Mammary epithelial cell (primary cell): ENCODE measurements around the gene CEP44.

Experiments used
- CTCF ChIP-seq, 2 donors: IDR thresholded peaks in 1 of 2; conservative IDR thresholded peaks in 1 of 2; 2 replicates each; pipeline ENCODE4 v1.5.1; 2011 to 2012; ENCODE audit warnings: inconsistent platforms in 2 of 2, low read length in 2 of 2, mild to moderate bottlenecking in 2 of 2, control low read depth in 1 of 2, low read depth in 1 of 2; ENCODE audit not compliant: insufficient read depth in 1 of 2; ENCODE audit errors: extremely low read depth in 1 of 2
- EZH2 ChIP-seq: IDR thresholded peaks from 2 replicates; pipeline ENCODE4 v1.6.1; 2012; ENCODE audit warnings: low read length, inconsistent platforms, borderline replicate concordance

DNA sequence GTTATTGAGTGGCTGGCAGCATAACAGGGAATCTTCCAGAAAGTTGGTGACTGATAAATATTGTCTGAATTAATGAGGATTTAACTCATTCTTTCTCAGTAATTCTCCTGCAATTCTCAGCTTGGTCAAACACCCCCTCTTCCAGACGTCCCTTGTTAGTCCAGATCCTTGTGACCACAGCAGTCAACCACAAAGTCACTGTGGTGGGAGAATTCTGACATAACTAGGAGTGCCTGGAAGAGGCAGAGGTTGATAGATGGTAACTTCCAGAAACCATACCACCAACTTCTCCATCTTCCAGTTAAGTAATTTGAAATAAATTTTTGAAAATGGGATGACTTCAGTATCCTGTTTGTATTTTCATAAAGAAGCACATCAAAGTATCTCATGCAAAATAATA, 90.1 kb downstream of the CEP44 start:
- TF ChIP-seq CTCF (conservative IDR thresholded peaks at IDR 0.05 in 1 of 2, IDR thresholded peaks at IDR 0.05 in 1 of 2; ENCODE audit: extremely low read depth in 1 of 2, insufficient read depth in 1 of 2, low read depth in 1 of 2, low read length in 2 of 2) (no peak), EZH2 (no peak)
